ENCODE data around the gene RTN4RL1.

DNA sequence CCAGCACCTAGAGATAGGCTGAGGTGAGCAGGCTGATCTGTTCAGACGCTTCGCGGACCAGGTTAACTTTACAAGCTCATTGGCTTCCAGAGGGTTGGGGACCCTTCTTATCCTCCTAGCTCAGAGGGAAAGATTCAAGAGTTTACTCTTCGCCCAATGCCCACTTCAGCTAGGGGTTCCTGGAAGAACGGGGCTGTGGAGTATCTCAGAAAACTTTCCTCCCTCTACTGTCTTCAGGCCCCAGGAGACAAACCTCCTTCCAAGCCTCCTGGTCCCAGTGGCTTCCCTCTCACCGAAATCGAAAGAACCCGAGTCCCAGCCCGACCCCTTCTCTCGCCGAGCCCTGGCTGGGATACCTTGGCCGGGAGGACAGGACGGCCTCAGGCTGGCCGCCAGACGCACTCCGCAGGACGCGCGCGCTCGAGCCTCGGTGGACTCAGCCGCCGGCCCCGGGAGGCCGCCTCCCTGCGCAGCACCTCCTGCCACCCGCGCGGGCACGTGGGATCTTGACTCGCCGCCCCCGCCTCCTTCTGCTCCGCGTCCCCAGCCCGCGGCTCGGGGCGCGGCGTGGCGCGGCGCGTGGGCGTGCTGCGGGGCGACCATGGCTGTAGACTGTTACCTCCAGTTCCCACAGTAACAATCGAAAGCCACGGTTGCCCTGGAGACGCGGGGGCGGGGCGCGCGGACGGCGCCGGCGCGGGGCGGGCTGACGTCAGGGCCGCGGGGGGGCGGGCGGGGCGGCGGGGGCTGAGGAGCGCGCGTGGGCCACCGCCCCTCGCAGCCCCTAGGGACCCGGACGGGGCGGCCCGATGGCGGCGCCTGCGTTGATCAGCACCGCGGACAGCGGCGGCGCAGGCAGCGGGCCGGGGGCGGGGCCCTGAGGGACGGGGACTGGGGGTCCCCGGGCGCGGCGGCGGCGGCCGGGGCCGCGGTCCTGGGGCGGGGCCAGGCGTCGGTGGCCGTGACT, 24.5 kb upstream of the RTN4RL1 start:
- TF ChIP-seq, protein P1, sequence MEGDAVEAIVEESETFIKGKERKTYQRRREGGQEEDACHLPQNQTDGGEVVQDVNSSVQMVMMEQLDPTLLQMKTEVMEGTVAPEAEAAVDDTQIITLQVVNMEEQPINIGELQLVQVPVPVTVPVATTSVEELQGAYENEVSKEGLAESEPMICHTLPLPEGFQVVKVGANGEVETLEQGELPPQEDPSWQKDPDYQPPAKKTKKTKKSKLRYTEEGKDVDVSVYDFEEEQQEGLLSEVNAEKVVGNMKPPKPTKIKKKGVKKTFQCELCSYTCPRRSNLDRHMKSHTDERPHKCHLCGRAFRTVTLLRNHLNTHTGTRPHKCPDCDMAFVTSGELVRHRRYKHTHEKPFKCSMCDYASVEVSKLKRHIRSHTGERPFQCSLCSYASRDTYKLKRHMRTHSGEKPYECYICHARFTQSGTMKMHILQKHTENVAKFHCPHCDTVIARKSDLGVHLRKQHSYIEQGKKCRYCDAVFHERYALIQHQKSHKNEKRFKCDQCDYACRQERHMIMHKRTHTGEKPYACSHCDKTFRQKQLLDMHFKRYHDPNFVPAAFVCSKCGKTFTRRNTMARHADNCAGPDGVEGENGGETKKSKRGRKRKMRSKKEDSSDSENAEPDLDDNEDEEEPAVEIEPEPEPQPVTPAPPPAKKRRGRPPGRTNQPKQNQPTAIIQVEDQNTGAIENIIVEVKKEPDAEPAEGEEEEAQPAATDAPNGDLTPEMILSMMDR (IDR thresholded peaks at IDR 0.05): no peak
- TF ChIP-seq POLR2AphosphoS5 (IDR thresholded peaks at IDR 0.05) (no peak), POLR2A (IDR thresholded peaks at IDR 0.05) (no peak)

All from suprapubic skin (tissue), 4 donors.